Karpas-422 (cell line): ENCODE data around the gene TMCC2. TPM values are rescaled to one million over a fixed set of nuclear protein-coding genes. Genes with fewer than 3 reads are reported as not detected.
A peak's percentile ranks its signal among the peaks of the same experiment; 100 is the strongest.

Experiments
- DNase-seq: peaks from one replicate; pipeline ENCODE4 v3.0.0-alpha.2; 2015
- H2AFZ ChIP-seq: fragments of 200-600 bp; sonication (generic); 2 replicates; pipeline ENCODE4 v1.6.1; 2014; ENCODE audit warnings: antibody characterized with exemption, low read length, mixed read lengths
- H3K27ac ChIP-seq: fragments of 200-600 bp; sonication (generic); 2 replicates; pipeline ENCODE4 v1.5.1; 2014; ENCODE audit warnings: mild to moderate bottlenecking, low read length, moderate library complexity
- H3K27me3 ChIP-seq: fragments of 200-600 bp; sonication (generic); 2 replicates; pipeline ENCODE4 v1.6.1; 2014; ENCODE audit warnings: low read length, mixed read lengths
- H3K36me3 ChIP-seq: fragments of 200-600 bp; sonication (generic); 2 replicates; pipeline ENCODE4 v1.6.1; 2014; ENCODE audit warnings: low read length, mixed read lengths; ENCODE audit not compliant: insufficient read depth
- H3K4me1 ChIP-seq: fragments of 200-600 bp; sonication (generic); 2 replicates; pipeline ENCODE4 v1.6.1; 2014; ENCODE audit warnings: mild to moderate bottlenecking, low read length, mixed read lengths
- H3K4me2 ChIP-seq: fragments of 200-600 bp; sonication (generic); 2 replicates; pipeline ENCODE4 v1.6.1; 2014; ENCODE audit warnings: low read length, low read depth, mild to moderate bottlenecking; ENCODE audit not compliant: poor library complexity, severe bottlenecking
- H3K4me3 ChIP-seq: fragments of 200-600 bp; sonication (generic); 2 replicates; pipeline ENCODE4 v1.5.1; 2014; ENCODE audit warnings: mild to moderate bottlenecking, antibody characterized with exemption, low read length, mixed read lengths
- H3K79me2 ChIP-seq: fragments of 200-600 bp; sonication (generic); 2 replicates; pipeline ENCODE4 v1.6.1; 2014; ENCODE audit warnings: mild to moderate bottlenecking, low read length, mixed read lengths
- H3K9ac ChIP-seq: fragments of 200-600 bp; sonication (generic); 2 replicates; pipeline ENCODE4 v1.6.0; 2014; ENCODE audit warnings: low read length
- H3K9me2 ChIP-seq: fragments of 200-600 bp; sonication (generic), shearing (Covaris generic); replicated peaks from 2 replicates; pipeline ENCODE4 v1.6.0; 2014; ENCODE audit warnings: mild to moderate bottlenecking, low read length, moderate library complexity; ENCODE audit not compliant: insufficient read depth
- H3K9me3 ChIP-seq: fragments of 300-700, 200-600 bp; sonication (generic); 2 replicates; pipeline ENCODE4 v1.6.1; 2014; ENCODE audit warnings: low read length, mixed read lengths
- H4K20me1 ChIP-seq: fragments of 200-600 bp; sonication (generic); 2 replicates; pipeline ENCODE4 v1.6.1; 2014; ENCODE audit warnings: mild to moderate bottlenecking, antibody characterized with exemption, low read length, low read depth; ENCODE audit not compliant: insufficient read depth
- total RNA-seq: library from RNA; depleted of rRNA; stranded (reverse); fragments of >200 nt; shearing (Covaris generic); gene quantifications from 2 replicates; pipeline ENCODE4 v1.2.3, GENCODE V29; 2014; ENCODE audit warnings: low replicate concordance

The TMCC2 gene
- total RNA-seq, 1 experiment from 2014 or later = 0.89 TPM

- H4K20me1 ChIP-seq = no peaks in the 10 kb centered on the region
- H3K4me3 ChIP-seq = no peak overlapping the region
- H3K36me3 ChIP-seq = no peaks in the 10 kb centered on the region
- no peaks in the 10 kb centered on the region for H3K27me3 ChIP-seq
- no peak overlapping the region for H3K4me2 ChIP-seq
- H3K79me2 ChIP-seq = no peaks in the 10 kb centered on the region
- H3K4me1 ChIP-seq = peaks cover 5% of the 10 kb centered on the region
- H3K9ac ChIP-seq = no peak overlapping the region
- no peak overlapping the region for H3K27ac ChIP-seq
- DNase-seq = peak; percentile 58
- H2AFZ ChIP-seq = no peak overlapping the region
- H3K9me2 ChIP-seq = no peaks in the 10 kb centered on the region
- no peaks in the 10 kb centered on the region for H3K9me3 ChIP-seq
These were observed 19.6 kb downstream of the TMCC2 start for GRCh38 chr1:205247130-205247921.

GRCh38 chr1:205248793-205249601 is 21.3 kb downstream of the TMCC2 start:
- Histone ChIP-seq H3K4me1 (peaks cover 5% of the 10 kb centered on the region), H2AFZ (no peak overlapping the region), H3K9me3 (no peaks in the 10 kb centered on the region), H3K9ac (no peak overlapping the region), H4K20me1 (no peaks in the 10 kb centered on the region), H3K27ac (no peak overlapping the region), H3K36me3 (no peaks in the 10 kb centered on the region), H3K79me2 (no peaks in the 10 kb centered on the region), H3K4me3 (no peak overlapping the region), H3K27me3 (no peaks in the 10 kb centered on the region), H3K4me2 (no peak overlapping the region), H3K9me2 (no peaks in the 10 kb centered on the region)
- no peak for DNase-seq

GRCh38 chr1:205249651-205250050 is 21.9 kb downstream of the TMCC2 start:
- Histone ChIP-seq H3K9ac (no peak overlapping the region), H3K9me3 (no peaks in the 10 kb centered on the region)

GRCh38 chr1:205250699-205251098 is 23.0 kb downstream of the TMCC2 start:
- no peak overlapping the region for H2AFZ ChIP-seq
- H3K4me1 ChIP-seq = peaks cover 5% of the 10 kb centered on the region
- no peaks in the 10 kb centered on the region for H3K79me2 ChIP-seq
- DNase-seq = no peak
- H3K9ac ChIP-seq = no peak overlapping the region
- no peak overlapping the region for H3K27ac ChIP-seq
- H3K9me3 ChIP-seq = no peaks in the 10 kb centered on the region
- no peaks in the 10 kb centered on the region for H4K20me1 ChIP-seq
- H3K4me2 ChIP-seq = no peak overlapping the region
- no peaks in the 10 kb centered on the region for H3K36me3 ChIP-seq
- H3K9me2 ChIP-seq = no peaks in the 10 kb centered on the region
- no peak overlapping the region for H3K4me3 ChIP-seq
- no peaks in the 10 kb centered on the region for H3K27me3 ChIP-seq

More at GRCh38 chr1:205249651-205250050, 21.9 kb downstream of the TMCC2 start:
- Histone ChIP-seq H3K79me2 (no peaks in the 10 kb centered on the region), H3K4me3 (no peak overlapping the region), H3K27me3 (no peaks in the 10 kb centered on the region), H3K36me3 (no peaks in the 10 kb centered on the region), H3K9me2 (no peaks in the 10 kb centered on the region), H3K4me2 (no peak overlapping the region), H4K20me1 (no peaks in the 10 kb centered on the region), H3K4me1 (peaks cover 5% of the 10 kb centered on the region), H3K27ac (no peak overlapping the region), H2AFZ (no peak overlapping the region)
- no peak for DNase-seq

- H3K4me1 ChIP-seq = peaks cover 5% of the 10 kb centered on the region
- H3K27ac ChIP-seq = no peak overlapping the region
- DNase-seq = no peak
- no peaks in the 10 kb centered on the region for H3K79me2 ChIP-seq
- H3K9me3 ChIP-seq = no peaks in the 10 kb centered on the region
- no peaks in the 10 kb centered on the region for H3K36me3 ChIP-seq
- no peaks in the 10 kb centered on the region for H3K9me2 ChIP-seq
- no peaks in the 10 kb centered on the region for H4K20me1 ChIP-seq
- no peaks in the 10 kb centered on the region for H3K27me3 ChIP-seq
- no peak overlapping the region for H3K4me3 ChIP-seq
- H2AFZ ChIP-seq = no peak overlapping the region
- H3K9ac ChIP-seq = no peak overlapping the region
- no peak overlapping the region for H3K4me2 ChIP-seq
These were observed 23.8 kb downstream of the TMCC2 start for GRCh38 chr1:205251576-205251975.

GRCh38 chr1:205255941-205256780 is 28.4 kb downstream of the TMCC2 start:
- H3K4me1 ChIP-seq = peaks cover 8% of the 10 kb centered on the region
- DNase-seq = peak; percentile 91
- H4K20me1 ChIP-seq = no peaks in the 10 kb centered on the region
- no peaks in the 10 kb centered on the region for H3K9me3 ChIP-seq
- H3K9me2 ChIP-seq = no peaks in the 10 kb centered on the region
- H3K4me2 ChIP-seq = no peak overlapping the region
- no peak overlapping the region for H2AFZ ChIP-seq
- H3K9ac ChIP-seq = no peak overlapping the region
- H3K27me3 ChIP-seq = no peaks in the 10 kb centered on the region
- no peak overlapping the region for H3K4me3 ChIP-seq
- no peak overlapping the region for H3K27ac ChIP-seq
- no peaks in the 10 kb centered on the region for H3K79me2 ChIP-seq
- H3K36me3 ChIP-seq = no peaks in the 10 kb centered on the region

- DNase-seq = no peak
- no peaks in the 10 kb centered on the region for H3K9me2 ChIP-seq
These were observed 29.3 kb downstream of the TMCC2 start for GRCh38 chr1:205256951-205257625.

More at GRCh38 chr1:205256951-205257625, 29.3 kb downstream of the TMCC2 start:
- H3K36me3 ChIP-seq = no peaks in the 10 kb centered on the region
- no peak overlapping the region for H3K9ac ChIP-seq
- H3K4me1 ChIP-seq = peaks cover 8% of the 10 kb centered on the region
- H4K20me1 ChIP-seq = no peaks in the 10 kb centered on the region
- no peak overlapping the region for H2AFZ ChIP-seq
- H3K4me3 ChIP-seq = no peak overlapping the region
- H3K9me3 ChIP-seq = no peaks in the 10 kb centered on the region
- H3K79me2 ChIP-seq = no peaks in the 10 kb centered on the region
- H3K4me2 ChIP-seq = no peak overlapping the region
- H3K27ac ChIP-seq = no peak overlapping the region
- H3K27me3 ChIP-seq = no peaks in the 10 kb centered on the region
